NCI-H1048 (cell line): ENCODE data around the gene HNF4A.

Experiments used
- DNase-seq: peaks from one replicate; lab custom pipeline; 2025; lab: John Stamatoyannopoulos, UW

The HNF4A gene

GRCh38 chr20:44426879-44427790 is 71.6 kb downstream of the HNF4A start:
- no peak for DNase-seq

GRCh38 chr20:44427804-44428173 is 72.3 kb downstream of the HNF4A start:
- DNase-seq, result no peak

- DNase-seq, result no peak
These were observed 72.9 kb downstream of the HNF4A start for GRCh38 chr20:44428174-44429016.

GRCh38 chr20:44429017-44429339 is 73.5 kb downstream of the HNF4A start:
- DNase-seq, result no peak

GRCh38 chr20:44429419-44430269 is 74.1 kb downstream of the HNF4A start:
- no peak for DNase-seq

- DNase-seq, result no peak
These were observed 75.0 kb downstream of the HNF4A start for GRCh38 chr20:44430270-44431065.

GRCh38 chr20:44431118-44431501 is 75.6 kb downstream of the HNF4A start:
- DNase-seq, result no peak

GRCh38 chr20:44431502-44432234 is 76.2 kb downstream of the HNF4A start:
- DNase-seq, result no peak

- DNase-seq, result no peak
These were observed 77.4 kb downstream of the HNF4A start for GRCh38 chr20:44432618-44433577.

GRCh38 chr20:44433751-44434538 is 78.4 kb downstream of the HNF4A start:
- DNase-seq, result no peak

GRCh38 chr20:44435630-44436335 is 80.3 kb downstream of the HNF4A start:
- DNase-seq, result no peak

GRCh38 chr20:44436393-44436792 is 80.9 kb downstream of the HNF4A start:
- no peak for DNase-seq

GRCh38 chr20:44437497-44437896 is 82.0 kb downstream of the HNF4A start:
- no peak for DNase-seq

- no peak for DNase-seq
These were observed 83.3 kb downstream of the HNF4A start for GRCh38 chr20:44438782-44439181.

- DNase-seq, result no peak
These were observed 83.8 kb downstream of the HNF4A start for GRCh38 chr20:44439318-44439717.

GRCh38 chr20:44442298-44443070 is 87.0 kb downstream of the HNF4A start:
- no peak for DNase-seq
